ENCODE measurements around the gene POP7.

GRCh38 chr7:100670074-100670473, 35.8 kb upstream of the POP7 start:
- TF ChIP-seq, protein P1, sequence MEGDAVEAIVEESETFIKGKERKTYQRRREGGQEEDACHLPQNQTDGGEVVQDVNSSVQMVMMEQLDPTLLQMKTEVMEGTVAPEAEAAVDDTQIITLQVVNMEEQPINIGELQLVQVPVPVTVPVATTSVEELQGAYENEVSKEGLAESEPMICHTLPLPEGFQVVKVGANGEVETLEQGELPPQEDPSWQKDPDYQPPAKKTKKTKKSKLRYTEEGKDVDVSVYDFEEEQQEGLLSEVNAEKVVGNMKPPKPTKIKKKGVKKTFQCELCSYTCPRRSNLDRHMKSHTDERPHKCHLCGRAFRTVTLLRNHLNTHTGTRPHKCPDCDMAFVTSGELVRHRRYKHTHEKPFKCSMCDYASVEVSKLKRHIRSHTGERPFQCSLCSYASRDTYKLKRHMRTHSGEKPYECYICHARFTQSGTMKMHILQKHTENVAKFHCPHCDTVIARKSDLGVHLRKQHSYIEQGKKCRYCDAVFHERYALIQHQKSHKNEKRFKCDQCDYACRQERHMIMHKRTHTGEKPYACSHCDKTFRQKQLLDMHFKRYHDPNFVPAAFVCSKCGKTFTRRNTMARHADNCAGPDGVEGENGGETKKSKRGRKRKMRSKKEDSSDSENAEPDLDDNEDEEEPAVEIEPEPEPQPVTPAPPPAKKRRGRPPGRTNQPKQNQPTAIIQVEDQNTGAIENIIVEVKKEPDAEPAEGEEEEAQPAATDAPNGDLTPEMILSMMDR (conservative IDR thresholded peaks at IDR 0.05; ENCODE audit: low read depth, low read length) = no peak
- TF ChIP-seq EZH2 (IDR thresholded peaks at IDR 0.05; ENCODE audit: borderline replicate concordance, low read depth, low read length, poor library complexity, severe bottlenecking) = no peak

Data from A673 (cell line).